HG02938 (cell line): ENCODE results near the gene CLCA1.
A peak's percentile ranks its signal among the peaks of the same experiment; 100 is the strongest.

Experiments used
- ATAC-seq: cut with Tn5 transposase; IDR thresholded peaks from one replicate; pipeline ENCODE4 v1.9.1; 2021; ENCODE audit warnings: mild to moderate bottlenecking, moderate library complexity; ENCODE audit not compliant: unreplicated experiment

Gene CLCA1

GRCh38 chr1:86502721-86503405 lies 34.1 kb downstream of the CLCA1 start:
- ATAC-seq = peak; percentile 27

GRCh38 chr1:86503406-86504136 lies 34.8 kb downstream of the CLCA1 start:
- no peak for ATAC-seq

GRCh38 chr1:86504137-86504479 lies 35.4 kb downstream of the CLCA1 start:
- no peak for ATAC-seq

GRCh38 chr1:86504895-86505563 lies 36.3 kb downstream of the CLCA1 start:
- ATAC-seq = no peak

GRCh38 chr1:86505564-86505902 lies 36.8 kb downstream of the CLCA1 start:
- ATAC-seq = no peak

- ATAC-seq = peak; percentile 76
Observed at GRCh38 chr1:86507935-86508582, 39.3 kb downstream of the CLCA1 start.

- ATAC-seq = no peak
Observed at GRCh38 chr1:86508583-86508969, 39.8 kb downstream of the CLCA1 start.

GRCh38 chr1:86515597-86515996 lies 46.9 kb downstream of the CLCA1 start:
- no peak for ATAC-seq

- no peak for ATAC-seq
Observed at GRCh38 chr1:86516335-86516734, 47.6 kb downstream of the CLCA1 start.

- no peak for ATAC-seq
Observed at GRCh38 chr1:86517336-86517735, 48.6 kb downstream of the CLCA1 start.

- ATAC-seq = no peak
Observed at GRCh38 chr1:86520789-86521521, 52.2 kb downstream of the CLCA1 start.

GRCh38 chr1:86521522-86521891 lies 52.8 kb downstream of the CLCA1 start:
- ATAC-seq = no peak

- ATAC-seq = no peak
Observed at GRCh38 chr1:86522240-86522639, 53.5 kb downstream of the CLCA1 start.

- no peak for ATAC-seq
Observed at GRCh38 chr1:86523670-86524354, 55.1 kb downstream of the CLCA1 start.

- ATAC-seq = no peak
Observed at GRCh38 chr1:86527306-86527705, 58.6 kb downstream of the CLCA1 start.

GRCh38 chr1:86530211-86530845 lies 61.6 kb downstream of the CLCA1 start:
- no peak for ATAC-seq

GRCh38 chr1:86537928-86538695 lies 69.4 kb downstream of the CLCA1 start:
- no peak for ATAC-seq

GRCh38 chr1:86538775-86539174 lies 70.0 kb downstream of the CLCA1 start:
- ATAC-seq = no peak

GRCh38 chr1:86541859-86542258 lies 73.1 kb downstream of the CLCA1 start:
- ATAC-seq = no peak
